Heart left ventricle (tissue), 13 donors: Measurements from ENCODE around the gene ARRB1.

Experiments used
- POLR2A ChIP-seq, 2 donors: fragments of 450-650 bp; IDR thresholded peaks; one replicate each; pipeline ENCODE4 v1.6.1; 2017; ENCODE audit warnings: antibody characterized with exemption in 2 of 2, mild to moderate bottlenecking in 2 of 2, moderate library complexity in 2 of 2
- TF ChIP-seq, protein P1 (sequence below), 12 donors: fragments of 200-600 bp; sonication (generic) in 4 of 12; IDR thresholded peaks; one replicate each; pipeline versions ENCODE4 v1.5.0 to v1.8.0; 2018 to 2022; ENCODE audit warnings: antibody characterized with exemption in 12 of 12, mild to moderate bottlenecking in 5 of 12
- donor health status: ischemic (EF 13 %, LVEDD 7.1; RV severe dilation, severe dysfunction).
- donor health status: DM: no; HTN: yes; CAD: no.
- donor health status: DM: no; HTN: no; CAD: no.
- donor health status: ischemic (EF 25% LVEDD 6.9; RV normal size, moderate dysfunction).
- donor health status: ischemic (EF 25% LVEDD 5.7; RV mildly dilated, moderate dysfunction).
- donor health status: ischemic (EF 35%, LVEDD 5.7; RV mildly dilated, moderate dysfunction).
- donor health status: nonischemic (EF 11% LVEDD 7.7; RV severe dilation, severe dysfunction).
- donor health status: DM: yes; HTN: yes; CAD: no.
- donor health status: PGD.
- donor health status: ischemic (EF 29% LVEDD 5.4; RV normal size, mild dysfunction).
- donor health status: nonischemic (EF 23%, LVEDD 6.1; RV moderate dilation, normal function).

DNA sequence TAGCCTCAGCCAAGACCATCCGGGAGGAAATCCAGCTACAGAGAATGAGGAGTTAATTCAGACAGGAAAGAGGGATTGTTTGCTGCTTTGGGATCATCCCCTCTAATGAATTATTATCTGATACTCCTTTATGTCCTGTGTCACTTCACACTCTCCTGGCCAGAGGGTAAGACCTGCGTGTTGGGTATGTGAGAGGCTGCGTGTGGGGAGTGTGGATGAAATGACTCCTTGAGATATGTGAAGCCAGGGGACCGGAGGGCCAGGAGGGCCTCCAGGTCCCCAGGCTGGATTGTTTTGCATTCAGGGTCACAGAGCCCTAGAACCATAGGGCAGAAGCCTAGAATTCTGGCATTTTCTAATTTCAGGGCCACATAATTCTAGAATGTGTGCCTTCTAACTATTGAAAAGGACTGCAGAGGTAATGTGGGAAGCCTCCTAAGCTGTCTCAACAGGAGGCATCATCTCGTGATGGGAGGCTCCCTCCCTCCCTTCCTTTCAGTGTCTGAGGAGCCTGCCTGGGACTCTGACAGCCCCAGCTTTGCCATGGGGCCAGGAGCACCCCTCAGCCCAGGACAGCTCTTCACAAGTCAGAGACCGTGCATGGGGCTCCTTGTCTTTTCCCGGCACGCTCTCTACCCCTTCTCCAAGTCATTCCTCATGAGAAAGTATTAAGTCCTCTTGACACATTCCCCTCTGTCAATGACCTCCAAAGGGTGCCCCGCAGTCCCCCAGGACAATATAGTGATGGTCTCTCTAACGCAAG lies 107.2 kb downstream of the ARRB1 start:
- TF ChIP-seq, protein P1, sequence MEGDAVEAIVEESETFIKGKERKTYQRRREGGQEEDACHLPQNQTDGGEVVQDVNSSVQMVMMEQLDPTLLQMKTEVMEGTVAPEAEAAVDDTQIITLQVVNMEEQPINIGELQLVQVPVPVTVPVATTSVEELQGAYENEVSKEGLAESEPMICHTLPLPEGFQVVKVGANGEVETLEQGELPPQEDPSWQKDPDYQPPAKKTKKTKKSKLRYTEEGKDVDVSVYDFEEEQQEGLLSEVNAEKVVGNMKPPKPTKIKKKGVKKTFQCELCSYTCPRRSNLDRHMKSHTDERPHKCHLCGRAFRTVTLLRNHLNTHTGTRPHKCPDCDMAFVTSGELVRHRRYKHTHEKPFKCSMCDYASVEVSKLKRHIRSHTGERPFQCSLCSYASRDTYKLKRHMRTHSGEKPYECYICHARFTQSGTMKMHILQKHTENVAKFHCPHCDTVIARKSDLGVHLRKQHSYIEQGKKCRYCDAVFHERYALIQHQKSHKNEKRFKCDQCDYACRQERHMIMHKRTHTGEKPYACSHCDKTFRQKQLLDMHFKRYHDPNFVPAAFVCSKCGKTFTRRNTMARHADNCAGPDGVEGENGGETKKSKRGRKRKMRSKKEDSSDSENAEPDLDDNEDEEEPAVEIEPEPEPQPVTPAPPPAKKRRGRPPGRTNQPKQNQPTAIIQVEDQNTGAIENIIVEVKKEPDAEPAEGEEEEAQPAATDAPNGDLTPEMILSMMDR (IDR thresholded peaks at IDR 0.05) = no peak
- TF ChIP-seq POLR2A (IDR thresholded peaks at IDR 0.05) = no peak
